Esophagus muscularis mucosa (tissue), 3 donors: ENCODE results near the gene SLC35E2B.

Experiments
- POLR2AphosphoS5 ChIP-seq, 2 donors: sonication (generic); formaldehyde crosslinking; IDR thresholded peaks; one replicate each; pipeline ENCODE4 v1.6.1; 2017; ENCODE audit warnings: antibody characterized with exemption in 2 of 2
- TF ChIP-seq, protein P1 (sequence below), 3 experiments: fragments of 200-600 bp in 2 of 3; fragments of 450-650 bp in 1 of 3; sonication (generic) in 2 of 3; IDR thresholded peaks; one replicate each; pipeline ENCODE4 v1.5.1; 2017 to 2019; ENCODE audit warnings: antibody characterized with exemption in 3 of 3, mild to moderate bottlenecking in 2 of 3, moderate library complexity in 1 of 3

DNA sequence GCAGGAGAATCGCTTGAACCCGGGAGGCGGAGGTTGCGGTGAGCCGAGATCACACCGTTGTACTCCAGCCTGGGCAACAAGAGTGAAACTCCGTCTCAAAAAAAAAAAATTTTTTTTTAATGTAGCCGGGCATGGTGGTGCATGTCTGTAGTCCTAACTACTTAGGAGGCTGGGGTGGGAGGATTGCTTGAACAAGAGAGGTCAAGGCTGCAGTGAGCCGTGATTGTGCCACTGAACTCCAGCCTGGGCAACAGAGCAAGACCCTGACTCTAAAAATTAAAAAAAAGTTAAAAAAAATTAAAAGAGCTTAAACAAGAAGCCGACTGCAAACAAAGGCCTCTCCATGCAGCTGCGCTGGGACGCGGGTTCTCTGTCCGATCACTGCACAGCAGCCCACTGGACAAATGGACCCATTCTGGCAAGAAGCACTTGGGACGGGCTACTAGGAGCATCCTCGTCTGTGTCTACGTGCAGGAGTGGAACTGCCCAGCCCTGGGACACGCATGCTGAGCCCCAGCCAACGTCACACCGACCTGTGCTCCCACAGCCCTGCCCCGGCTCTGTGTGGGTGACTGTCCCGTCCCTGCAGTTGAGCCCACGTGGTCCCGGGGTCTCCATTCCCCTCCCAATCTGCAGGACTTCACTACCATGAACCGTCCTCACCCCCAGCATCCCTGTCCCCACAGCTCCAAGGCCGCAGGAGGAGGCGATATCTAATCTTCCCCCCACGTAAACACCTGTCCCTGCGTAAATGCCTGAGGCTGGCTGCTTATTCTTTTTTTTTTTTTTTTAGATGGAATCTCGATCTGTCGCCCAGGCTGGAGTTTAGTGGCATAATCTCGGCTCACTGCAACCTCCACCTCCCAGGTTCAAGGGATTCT, 12.3 kb downstream of the SLC35E2B start:
- TF ChIP-seq, protein P1, sequence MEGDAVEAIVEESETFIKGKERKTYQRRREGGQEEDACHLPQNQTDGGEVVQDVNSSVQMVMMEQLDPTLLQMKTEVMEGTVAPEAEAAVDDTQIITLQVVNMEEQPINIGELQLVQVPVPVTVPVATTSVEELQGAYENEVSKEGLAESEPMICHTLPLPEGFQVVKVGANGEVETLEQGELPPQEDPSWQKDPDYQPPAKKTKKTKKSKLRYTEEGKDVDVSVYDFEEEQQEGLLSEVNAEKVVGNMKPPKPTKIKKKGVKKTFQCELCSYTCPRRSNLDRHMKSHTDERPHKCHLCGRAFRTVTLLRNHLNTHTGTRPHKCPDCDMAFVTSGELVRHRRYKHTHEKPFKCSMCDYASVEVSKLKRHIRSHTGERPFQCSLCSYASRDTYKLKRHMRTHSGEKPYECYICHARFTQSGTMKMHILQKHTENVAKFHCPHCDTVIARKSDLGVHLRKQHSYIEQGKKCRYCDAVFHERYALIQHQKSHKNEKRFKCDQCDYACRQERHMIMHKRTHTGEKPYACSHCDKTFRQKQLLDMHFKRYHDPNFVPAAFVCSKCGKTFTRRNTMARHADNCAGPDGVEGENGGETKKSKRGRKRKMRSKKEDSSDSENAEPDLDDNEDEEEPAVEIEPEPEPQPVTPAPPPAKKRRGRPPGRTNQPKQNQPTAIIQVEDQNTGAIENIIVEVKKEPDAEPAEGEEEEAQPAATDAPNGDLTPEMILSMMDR (IDR thresholded peaks at IDR 0.05), result no peak
- no peak for TF ChIP-seq POLR2AphosphoS5 (IDR thresholded peaks at IDR 0.05)
